Neural crest cell (in vitro differentiated cells): Measurements from ENCODE around the gene EFCAB9. TPM values are rescaled to one million over a fixed set of nuclear protein-coding genes. Genes with fewer than 3 reads are reported as not detected.
"Not testable (repeated sequence)": the region's sequence is repeated elsewhere in the genome, so short reads cannot be mapped to it uniquely, and the experiment has no call there.

Source experiments
- DNase-seq: peaks from one replicate; pipeline ENCODE4 v3.0.0; 2021; ENCODE audit warnings: low read depth, mixed read lengths, low spot score
- H3K27ac Mint-ChIP-seq: one replicate; pipeline ENCODE4 v1.8.0; 2021; ENCODE audit warnings: mild to moderate bottlenecking, mixed read lengths; ENCODE audit not compliant: unreplicated experiment
- H3K27me3 Mint-ChIP-seq: 2 replicates; pipeline ENCODE4 v1.8.0; 2021; ENCODE audit warnings: low read depth, mild to moderate bottlenecking, mixed read lengths
- H3K36me3 Mint-ChIP-seq: 2 replicates; pipeline ENCODE4 v1.8.0; 2021; ENCODE audit warnings: low read depth, mild to moderate bottlenecking, mixed read lengths
- H3K4me1 Mint-ChIP-seq: 2 replicates; pipeline ENCODE4 v1.8.0; 2021; ENCODE audit warnings: mixed read lengths
- H3K4me3 Mint-ChIP-seq: one replicate; pipeline ENCODE4 v1.8.0; 2021; ENCODE audit warnings: mild to moderate bottlenecking, mixed read lengths
- H3K9me3 Mint-ChIP-seq: 2 replicates; pipeline ENCODE4 v1.8.0; 2021; ENCODE audit warnings: mixed read lengths
- CTCF ChIP-seq: fragments of 200-600 bp; sonication (generic); conservative IDR thresholded peaks from 2 replicates; pipeline ENCODE4 v1.5.0; 2021; ENCODE audit warnings: antibody characterized with exemption, mild to moderate bottlenecking
- total RNA-seq: library from RNA; stranded (reverse); gene quantifications from 2 replicates; pipeline ENCODE4 v1.2.1, GENCODE V29; 2021

EFCAB9 gene
- total RNA-seq, 1 donor from 2014 or later = 0.37 TPM

- Mint-ChIP-seq H3K27me3 (peaks cover 11% of the 10 kb centered on the region), H3K27ac (peak overlapping the region; percentile 78), H3K4me3 (peak overlapping the region; percentile 89), H3K36me3 (no peaks in the 10 kb centered on the region), H3K4me1 (peaks cover 47% of the 10 kb centered on the region), H3K9me3 (no peaks in the 10 kb centered on the region)
- TF ChIP-seq CTCF = no peak
- no peak for DNase-seq
Measured at GRCh38 chr5:172189693-172190296, 4.2 kb upstream of the EFCAB9 start.

DNA sequence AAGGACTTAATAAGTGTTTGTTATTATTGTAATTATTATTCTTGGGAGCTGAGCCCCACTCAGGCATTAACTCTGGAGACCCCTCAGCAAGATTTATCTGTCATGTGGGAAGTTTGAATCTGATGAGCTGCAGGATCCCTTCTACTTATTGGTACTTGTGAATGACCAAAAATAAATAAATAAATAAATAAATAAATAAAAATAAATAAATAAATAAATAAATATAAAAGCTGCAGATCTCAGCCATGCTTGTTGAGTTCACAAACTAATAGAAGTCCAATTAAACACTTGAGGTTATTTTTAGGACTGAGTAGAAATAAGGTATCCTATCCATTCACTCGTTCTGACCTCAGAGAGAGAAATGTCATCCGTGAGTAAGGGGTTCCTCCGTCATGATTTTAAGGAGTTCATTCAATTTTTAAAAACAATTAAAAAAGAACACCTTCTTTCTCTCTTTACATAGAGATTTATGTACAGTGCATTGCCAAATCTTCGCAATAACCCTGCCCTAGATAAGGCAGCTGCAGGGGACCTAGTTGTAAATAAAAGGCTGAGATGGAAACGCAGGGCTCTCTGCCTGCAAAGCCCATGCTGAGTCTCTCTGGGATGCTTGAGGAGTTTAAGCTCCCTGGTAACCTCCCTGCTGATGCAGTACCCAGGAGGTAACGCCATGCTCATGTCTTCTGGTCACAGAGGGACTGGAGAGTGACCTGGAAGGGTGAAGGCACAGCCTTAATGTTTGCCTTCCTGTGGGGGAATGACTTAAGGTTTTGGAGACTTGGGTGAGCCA is 1.2 kb downstream of the EFCAB9 start:
- Mint-ChIP-seq H3K27me3 (peaks cover 2% of the 10 kb centered on the region), H3K4me1 (peaks cover 10% of the 10 kb centered on the region), H3K9me3 (peaks cover 2% of the 10 kb centered on the region), H3K27ac (no peak overlapping the region), H3K36me3 (peaks cover 3% of the 10 kb centered on the region), H3K4me3 (no peak overlapping the region)
- DNase-seq = no peak
- TF ChIP-seq CTCF = no peak

GRCh38 chr5:172197775-172198174 is 3.8 kb downstream of the EFCAB9 start:
- H3K4me1 Mint-ChIP-seq = not testable (repeated sequence)

GRCh38 chr5:172199446-172199845 is 5.5 kb downstream of the EFCAB9 start:
- DNase-seq = no peak
- Mint-ChIP-seq H3K27me3 (no peaks in the 10 kb centered on the region), H3K36me3 (peaks cover 3% of the 10 kb centered on the region), H3K9me3 (peaks cover 2% of the 10 kb centered on the region), H3K4me1 (peaks cover 5% of the 10 kb centered on the region), H3K27ac (no peak overlapping the region), H3K4me3 (no peak overlapping the region)
- TF ChIP-seq CTCF = no peak

More at GRCh38 chr5:172197775-172198174, 3.8 kb downstream of the EFCAB9 start:
- H3K27ac Mint-ChIP-seq, H3K4me3 Mint-ChIP-seq, H3K36me3 Mint-ChIP-seq, H3K9me3 Mint-ChIP-seq, H3K27me3 Mint-ChIP-seq, DNase-seq: not testable (repeated sequence)

DNA sequence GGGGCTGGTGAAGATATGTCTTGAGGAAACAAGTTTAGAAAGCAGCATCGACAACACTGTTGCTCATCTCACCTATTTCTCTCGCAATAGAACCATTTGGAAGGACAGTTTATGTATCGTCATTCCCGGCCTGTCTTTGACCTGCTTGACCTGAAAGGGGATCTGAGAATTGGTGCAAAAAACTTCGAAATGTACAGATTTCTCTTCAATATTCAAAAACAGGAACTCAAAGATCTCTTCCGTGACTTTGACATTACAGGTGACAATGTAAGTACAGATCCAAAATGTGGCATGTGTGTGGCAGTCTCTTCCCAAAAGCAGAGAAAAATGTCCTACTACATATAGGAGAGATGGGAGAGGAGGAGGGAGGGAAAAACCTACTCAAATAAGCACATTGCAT is 6.5 kb downstream of the EFCAB9 start:
- H3K4me3 Mint-ChIP-seq = no peak overlapping the region
- H3K27ac Mint-ChIP-seq = no peak overlapping the region
- peaks cover 2% of the 10 kb centered on the region for H3K9me3 Mint-ChIP-seq
- TF ChIP-seq CTCF = no peak
- no peaks in the 10 kb centered on the region for H3K27me3 Mint-ChIP-seq
- DNase-seq = no peak
- peaks cover 3% of the 10 kb centered on the region for H3K36me3 Mint-ChIP-seq
- peaks cover 5% of the 10 kb centered on the region for H3K4me1 Mint-ChIP-seq

- H3K27ac Mint-ChIP-seq, H3K36me3 Mint-ChIP-seq, H3K27me3 Mint-ChIP-seq, H3K4me3 Mint-ChIP-seq, H3K4me1 Mint-ChIP-seq, DNase-seq, H3K9me3 Mint-ChIP-seq: not testable (repeated sequence)
Measured at GRCh38 chr5:172205984-172206383, 12.0 kb downstream of the EFCAB9 start.
